Lower leg skin (tissue), 3 donors: ENCODE measurements around the gene TTC7B.

ENCODE experiments used
- CTCF ChIP-seq, 3 donors: fragments of 450-650 bp; IDR thresholded peaks; one replicate each; pipeline ENCODE4 v1.5.1; 2016; ENCODE audit warnings: antibody characterized with exemption in 3 of 3, mild to moderate bottlenecking in 3 of 3, moderate library complexity in 2 of 3
- POLR2A ChIP-seq, 2 donors: fragments of 450-650 bp; IDR thresholded peaks; one replicate each; pipeline ENCODE4 v1.6.1; 2016 to 2017; ENCODE audit warnings: antibody characterized with exemption in 2 of 2, mild to moderate bottlenecking in 1 of 2, moderate library complexity in 1 of 2

- TF ChIP-seq CTCF (IDR thresholded peaks at IDR 0.05) = no peak
- TF ChIP-seq POLR2A (IDR thresholded peaks at IDR 0.05) = no peak
Measured at GRCh38 chr14:90811641-90812040, 4.6 kb downstream of the TTC7B start.
